HepG2 (cell line): ENCODE data around the gene UNC5A. TPM values are rescaled to one million over a fixed set of nuclear protein-coding genes. Genes with fewer than 3 reads are reported as not detected.

Source experiments
- ATAC-seq: fragments of 200-7000 bp; cut with Tn5 transposase; 3 replicates; pipeline ENCODE4 v1.9.1; 2020; ENCODE audit warnings: mild to moderate bottlenecking, moderate library complexity
- BruUV-seq: library from RNA; stranded (reverse); fragments of 400-500 nt; replicated peaks from 2 replicates; lab custom pipeline; 2021; lab: Mats Ljungman, UMichigan
- CTCF ChIA-PET: fragments of 300-600 bp; formaldehyde crosslinking; extraction: SDS; loops from one replicate; lab custom pipeline; 2021; ENCODE audit warnings: low total read pairs, inconsistent platforms, low intra/inter-chr PET ratio; lab: Yijun Ruan, JAX
- POLR2A ChIA-PET: fragments of 350-600 bp; sonication (Branson Sonifier 250); formaldehyde crosslinking; loops from one replicate; lab custom pipeline; 2020; ENCODE audit warnings: antibody characterized with exemption, inconsistent platforms; lab: Yijun Ruan, JAX
- DNase-seq: peaks from one replicate; pipeline ENCODE4 v3.0.0-alpha.2; 2015; ENCODE audit warnings: low spot score
- FAIRE-seq: peaks from 3 replicates; lab custom pipeline; 2011; peaks lifted over from hg19 to GRCh38; lab: Jason Lieb, UNC
- H2AFZ ChIP-seq: one replicate; pipeline ENCODE4 v1.6.1; 2011; ENCODE audit warnings: low read length, inconsistent platforms
- H3K27ac ChIP-seq: fragments of 300-600 bp; 3 replicates; pipeline ENCODE4 v1.8.0; 2011; ENCODE audit warnings: mixed run types, mild to moderate bottlenecking, mixed read lengths, low read length, inconsistent platforms; ENCODE audit not compliant: insufficient read depth; ENCODE audit errors: extremely low read length
- H3K27me3 ChIP-seq, 2 experiments: fragments of 200-600 bp in 1 of 2; 2 replicates in 1 of 2; 3 replicates in 1 of 2; pipeline versions ENCODE4 v1.6.0 to v1.8.0; 2011; ENCODE audit warnings: low read length in 2 of 2, mild to moderate bottlenecking in 2 of 2, moderate library complexity in 2 of 2, inconsistent platforms in 1 of 2; ENCODE audit not compliant: insufficient read depth in 2 of 2, control insufficient read depth in 1 of 2
- H3K36me3 ChIP-seq, 2 experiments: fragments of 200-600 bp in 1 of 2; replicated peaks in 1 of 2; 2 replicates in 1 of 2; 3 replicates in 1 of 2; pipeline versions ENCODE4 v1.5.1 to v1.8.0; 2011; ENCODE audit warnings: low read length in 2 of 2, inconsistent platforms in 1 of 2; ENCODE audit not compliant: insufficient read depth in 2 of 2, control insufficient read depth in 1 of 2
- H3K4me1 ChIP-seq: 2 replicates; pipeline ENCODE4 v1.5.1; 2012; ENCODE audit warnings: low read length, inconsistent platforms; ENCODE audit not compliant: insufficient read depth
- H3K4me2 ChIP-seq: 2 replicates; pipeline ENCODE4 v1.6.0; 2011; ENCODE audit warnings: low read depth, low read length, inconsistent platforms
- H3K4me3 ChIP-seq, 3 experiments: fragments of 200-600 bp in 1 of 3; sonication (generic), shearing (Covaris generic) in 1 of 3; replicated peaks in 1 of 3; 2 replicates each; pipeline ENCODE4 v1.5.1; 2011 to 2016; ENCODE audit warnings: low read length in 3 of 3, inconsistent platforms in 2 of 3, low read depth in 2 of 3, mild to moderate bottlenecking in 2 of 3, control low read depth in 1 of 3, mixed read lengths in 1 of 3; ENCODE audit not compliant: insufficient read depth in 1 of 3
- H3K79me2 ChIP-seq: one replicate; pipeline ENCODE4 v1.6.1; 2011; ENCODE audit warnings: low read length, inconsistent platforms; ENCODE audit not compliant: insufficient read depth
- H3K9ac ChIP-seq: 2 replicates; pipeline ENCODE4 v1.6.0; 2011; ENCODE audit warnings: mild to moderate bottlenecking, low read depth, low read length, inconsistent platforms; ENCODE audit not compliant: insufficient read depth
- H3K9me3 ChIP-seq: 2 replicates; pipeline ENCODE4 v1.5.1; 2012; ENCODE audit warnings: mild to moderate bottlenecking, low read length
- H4K20me1 ChIP-seq: 2 replicates; pipeline ENCODE4 v1.6.0; 2011; ENCODE audit warnings: inconsistent platforms, mild to moderate bottlenecking, low read length, moderate library complexity; ENCODE audit not compliant: insufficient read depth
- ATM ChIP-seq: fragments of 450-650 bp; IDR thresholded peaks from 2 replicates; pipeline ENCODE4 v1.7.1; 2017; ENCODE audit warnings: mild to moderate bottlenecking, borderline replicate concordance
- WGBS: methylation state at CpG from one replicate; pipeline ENCODE4 v1.1.6; 2017; ENCODE audit warnings: low lambda C conversion rate; 5-methylcytosine and 5-hydroxymethylcytosine counted together
- in situ Hi-C: cut with HindIII; loops from 2 replicates; pipeline ENCODE4 v1.10.0; 2017; ENCODE audit warnings: low pct_unique_long_range_greater_than_20kb; ENCODE audit not compliant: extremely low pct_ligation_motif_present
- intact Hi-C: fragments of 100-400 bp; cut with micrococcal nuclease; formaldehyde crosslinking; loops from one replicate; pipeline ENCODE4 v1.10.0; 2022; ENCODE audit not compliant: unreplicated experiment
- polyA plus RNA-seq, 8 experiments: library from polyadenylated mRNA; depleted of rRNA in 3 of 8; stranded (reverse) in 7 of 8; unstranded in 1 of 8; fragments of >200 nt; fragmentation: Illumina TruSeq in 4 of 8; extraction: Trizol in 4 of 8; gene quantifications; 2 replicates each; pipeline versions ENCODE4 v1.2.1 to v1.2.3, GENCODE V29; 2011 to 2016; ENCODE audit warnings: low read depth in 4 of 8, missing spikeins in 1 of 8, mixed read lengths in 1 of 8; ENCODE audit not compliant: insufficient read depth in 1 of 8
- total RNA-seq, 5 experiments: library from RNA; depleted of rRNA; stranded (reverse); fragments of >200 nt; fragmentation: Illumina TruSeq; extraction: Trizol; gene quantifications; 2 replicates each; pipeline ENCODE4 v1.2.3, GENCODE V29; 2016; ENCODE audit warnings: low read depth in 1 of 5
- TF ChIP-seq, protein P1 (sequence below): sonication (generic); formaldehyde crosslinking; IDR thresholded peaks from 2 replicates; pipeline ENCODE4 v1.4.0; 2020; ENCODE audit warnings: mild to moderate bottlenecking, missing genetic modification reagents
- TF ChIP-seq, protein P2 (sequence below): sonication (generic); formaldehyde crosslinking; IDR thresholded peaks from 2 replicates; pipeline ENCODE4 v1.8.0; 2022; ENCODE audit warnings: mild to moderate bottlenecking, missing genetic modification reagents

The UNC5A gene
- total and polyA plus RNA-seq, 2 of the 13 experiments (the other 11 are each of a cell fraction or from before 2014, with no cell fraction given): not detected

DNA sequence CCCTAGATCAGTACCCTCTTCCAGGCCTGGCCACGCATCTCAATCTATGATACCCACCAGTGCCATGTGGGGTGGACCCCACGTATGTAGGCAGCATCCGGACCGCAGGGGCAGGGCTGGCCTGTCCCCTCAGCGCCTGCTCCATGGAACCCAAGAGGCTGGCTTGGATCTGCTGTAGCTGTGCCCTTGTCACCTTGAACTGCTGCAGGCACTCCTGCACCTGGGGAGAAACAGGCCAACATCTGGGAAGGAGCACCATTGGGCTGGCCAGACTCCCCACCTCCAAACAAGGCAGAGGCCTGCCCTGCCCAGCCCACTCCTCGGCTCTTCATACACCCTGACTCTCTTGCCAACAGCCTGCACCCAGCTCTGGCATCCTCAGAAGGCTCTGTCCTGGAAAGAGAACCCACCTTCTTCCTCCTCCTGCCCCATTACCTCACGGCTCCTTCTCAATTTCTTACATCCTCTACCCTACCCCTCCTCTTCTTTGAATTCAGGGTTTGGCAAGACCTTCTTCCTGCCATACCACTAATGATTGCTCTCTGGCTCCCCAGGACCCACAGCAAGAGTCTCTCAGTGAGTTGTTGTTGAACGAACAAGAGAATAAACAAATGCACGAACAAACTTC is 81.1 kb downstream of the UNC5A start:
- BruUV-seq: no TSS peak
- POLR2A ChIA-PET: no interaction called here
- Histone ChIP-seq H3K27me3 (peaks cover 2 to 27% of the 10 kb centered on the region in 2 experiments; a peak in 4 of 5 replicates), H3K27ac (no peak overlapping the region), H3K79me2 (no peaks in the 10 kb centered on the region), H4K20me1 (no peaks in the 10 kb centered on the region), H3K9ac (no peak overlapping the region), H3K4me1 (no peaks in the 10 kb centered on the region), H3K4me3 (no peak overlapping the region), H3K4me2 (no peak overlapping the region), H2AFZ (no peak overlapping the region)
- CTCF ChIA-PET: no interaction called here
- in situ Hi-C loops: no loop called here
- 29% methylated on average over 8 of the region's 9 CpGs for WGBS
- ATAC-seq: no peak
- TF ChIP-seq ATM: no peak
- TF ChIP-seq, protein P1, sequence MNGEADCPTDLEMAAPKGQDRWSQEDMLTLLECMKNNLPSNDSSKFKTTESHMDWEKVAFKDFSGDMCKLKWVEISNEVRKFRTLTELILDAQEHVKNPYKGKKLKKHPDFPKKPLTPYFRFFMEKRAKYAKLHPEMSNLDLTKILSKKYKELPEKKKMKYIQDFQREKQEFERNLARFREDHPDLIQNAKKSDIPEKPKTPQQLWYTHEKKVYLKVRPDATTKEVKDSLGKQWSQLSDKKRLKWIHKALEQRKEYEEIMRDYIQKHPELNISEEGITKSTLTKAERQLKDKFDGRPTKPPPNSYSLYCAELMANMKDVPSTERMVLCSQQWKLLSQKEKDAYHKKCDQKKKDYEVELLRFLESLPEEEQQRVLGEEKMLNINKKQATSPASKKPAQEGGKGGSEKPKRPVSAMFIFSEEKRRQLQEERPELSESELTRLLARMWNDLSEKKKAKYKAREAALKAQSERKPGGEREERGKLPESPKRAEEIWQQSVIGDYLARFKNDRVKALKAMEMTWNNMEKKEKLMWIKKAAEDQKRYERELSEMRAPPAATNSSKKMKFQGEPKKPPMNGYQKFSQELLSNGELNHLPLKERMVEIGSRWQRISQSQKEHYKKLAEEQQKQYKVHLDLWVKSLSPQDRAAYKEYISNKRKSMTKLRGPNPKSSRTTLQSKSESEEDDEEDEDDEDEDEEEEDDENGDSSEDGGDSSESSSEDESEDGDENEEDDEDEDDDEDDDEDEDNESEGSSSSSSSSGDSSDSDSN (CRISPR knock-in tag): no peak
- TF ChIP-seq, protein P2, sequence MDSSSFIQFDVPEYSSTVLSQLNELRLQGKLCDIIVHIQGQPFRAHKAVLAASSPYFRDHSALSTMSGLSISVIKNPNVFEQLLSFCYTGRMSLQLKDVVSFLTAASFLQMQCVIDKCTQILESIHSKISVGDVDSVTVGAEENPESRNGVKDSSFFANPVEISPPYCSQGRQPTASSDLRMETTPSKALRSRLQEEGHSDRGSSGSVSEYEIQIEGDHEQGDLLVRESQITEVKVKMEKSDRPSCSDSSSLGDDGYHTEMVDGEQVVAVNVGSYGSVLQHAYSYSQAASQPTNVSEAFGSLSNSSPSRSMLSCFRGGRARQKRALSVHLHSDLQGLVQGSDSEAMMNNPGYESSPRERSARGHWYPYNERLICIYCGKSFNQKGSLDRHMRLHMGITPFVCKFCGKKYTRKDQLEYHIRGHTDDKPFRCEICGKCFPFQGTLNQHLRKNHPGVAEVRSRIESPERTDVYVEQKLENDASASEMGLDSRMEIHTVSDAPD (CRISPR knock-in tag): no peak
- TF ChIP-seq, all 625 proteins: peak for 0
- no peak for FAIRE-seq
- intact Hi-C loops: no loop called here
- H3K9me3 ChIP-seq: no peaks in the 10 kb centered on the region
- no peak for DNase-seq
- no peaks in the 10 kb centered on the region for H3K36me3 ChIP-seq
